Sigmoid colon (tissue), 7 donors: Measurements from ENCODE around the gene ACSM3. TPM values are rescaled to one million over a fixed set of nuclear protein-coding genes. Genes with fewer than 3 reads are reported as not detected.
"Not testable (repeated sequence)": the region's sequence is repeated elsewhere in the genome, so short reads cannot be mapped to it uniquely, and the experiment has no call there.

Experiments used
- DNase-seq: peaks from one replicate; pipeline ENCODE4 v3.0.0-alpha.2; 2019
- H3K27ac ChIP-seq, 4 donors: fragments of 200-600 bp; sonication (generic); one replicate each; pipeline ENCODE4 v1.5.1; 2016 to 2019; ENCODE audit warnings: mild to moderate bottlenecking in 1 of 4
- H3K27me3 ChIP-seq, 3 donors: fragments of 200-600 bp; sonication (generic); one replicate each; pipeline ENCODE4 v1.5.1; 2019; ENCODE audit warnings: mild to moderate bottlenecking in 1 of 3
- H3K36me3 ChIP-seq, 4 donors: fragments of 200-600 bp; sonication (generic); one replicate each; pipeline ENCODE4 v1.5.1; 2016 to 2019
- H3K4me1 ChIP-seq, 4 donors: fragments of 200-600 bp; sonication (generic); one replicate each; pipeline ENCODE4 v1.5.1; 2017 to 2019
- H3K4me3 ChIP-seq, 4 donors: fragments of 200-600 bp; sonication (generic); one replicate each; pipeline ENCODE4 v1.5.1; 2017 to 2019; ENCODE audit warnings: mild to moderate bottlenecking in 2 of 4, moderate library complexity in 1 of 4
- H3K9me3 ChIP-seq, 4 donors: fragments of 200-600 bp in 3 of 4; sonication (generic) in 3 of 4; one replicate each; pipeline versions ENCODE4 v1.5.1 to v1.6.1; 2013 to 2019
- CTCF ChIP-seq, 4 experiments: fragments of 450-650 bp in 3 of 4; fragments of 200-600 bp in 1 of 4; IDR thresholded peaks; one replicate each; pipeline ENCODE4 v1.5.1; 2016 to 2019; ENCODE audit warnings: antibody characterized with exemption in 4 of 4, mild to moderate bottlenecking in 3 of 4, moderate library complexity in 2 of 4
- EP300 ChIP-seq, 4 donors: sonication (generic); formaldehyde crosslinking; IDR thresholded peaks; one replicate each; pipeline ENCODE4 v1.6.1; 2017; ENCODE audit warnings: antibody characterized with exemption in 4 of 4
- POLR2A ChIP-seq, 2 donors: fragments of 450-650 bp; IDR thresholded peaks; one replicate each; pipeline ENCODE4 v1.6.1; 2016; ENCODE audit warnings: antibody characterized with exemption in 2 of 2, mild to moderate bottlenecking in 2 of 2, moderate library complexity in 2 of 2
- POLR2AphosphoS5 ChIP-seq, 4 donors: sonication (generic); formaldehyde crosslinking; IDR thresholded peaks; one replicate each; pipeline ENCODE4 v1.6.1; 2017; ENCODE audit warnings: antibody characterized with exemption in 4 of 4
- WGBS, 2 donors: extraction: QIAGEN DNeasy Blood & Tissue Kit; methylation state at CpG; one replicate each; pipeline ENCODE4 v1.1.7; 2013; 5-methylcytosine and 5-hydroxymethylcytosine counted together
- intact Hi-C: fragments of 100-400 bp; cut with DNase I; formaldehyde crosslinking; loops from one replicate; pipeline ENCODE4 v1.15.1; 2023
- polyA plus RNA-seq, 3 donors: library from polyadenylated mRNA; stranded (reverse); fragments of 200-250 nt; gene quantifications; one replicate each; pipeline ENCODE4 v1.2.3, GENCODE V29; 2013
- total RNA-seq, 4 donors: library from RNA; depleted of rRNA; stranded (reverse); fragments of >200 nt; gene quantifications; one replicate each; pipeline ENCODE4 v1.1.0, GENCODE V29; 2016
- donor health status: healthy with polysubstance abuse.
- donor health status: Bipolar disorder and iron deficiency.
- donor health status: healthy.

The ACSM3 gene
- total and polyA plus RNA-seq, 7 donors: 12.5 to 25.7 (median 16.2) TPM

- H3K4me3 ChIP-seq: no peak overlapping the region
- peaks cover 0 to 45% (median 4%) of the 10 kb centered on the region in 4 donors for H3K36me3 ChIP-seq
- DNase-seq: no peak
- intact Hi-C loops: loop anchor here (10.0 kb wide), 1 partner anchor 104 kb away; the partner anchor contains the start of genes DCUN1D3 and LYRM1
- H3K4me1 ChIP-seq: peaks cover 0 to 16% (median 7%) of the 10 kb centered on the region in 4 donors
- WGBS, 2 donors: 48 to 50% methylated on average over 1 of the region's 1 CpG
- no peak overlapping the region for H3K27ac ChIP-seq
- H3K9me3 ChIP-seq: no peaks in the 10 kb centered on the region
- TF ChIP-seq EP300 (IDR thresholded peaks at IDR 0.05) (no peak), POLR2AphosphoS5 (IDR thresholded peaks at IDR 0.05) (no peak), POLR2A (IDR thresholded peaks at IDR 0.05) (no peak), CTCF (IDR thresholded peaks at IDR 0.05) (no peak)
- no peaks in the 10 kb centered on the region for H3K27me3 ChIP-seq
Measured at GRCh38 chr16:20801278-20801677, 37.5 kb downstream of the ACSM3 start.

GRCh38 chr16:20803192-20803560 is 39.4 kb downstream of the ACSM3 start:
- peaks cover 0 to 20% (median 14%) of the 10 kb centered on the region in 4 donors for H3K4me1 ChIP-seq
- H3K4me3 ChIP-seq: no peak overlapping the region
- no peak for DNase-seq
- peaks cover 0 to 27% (median 4%) of the 10 kb centered on the region in 4 donors for H3K36me3 ChIP-seq
- no peaks in the 10 kb centered on the region for H3K9me3 ChIP-seq
- TF ChIP-seq POLR2A (IDR thresholded peaks at IDR 0.05) (no peak), EP300 (IDR thresholded peaks at IDR 0.05) (no peak), POLR2AphosphoS5 (IDR thresholded peaks at IDR 0.05) (no peak), CTCF (IDR thresholded peaks at IDR 0.05) (no peak)
- WGBS, 2 donors: 86 to 91% methylated on average over 2 of the region's 2 CpGs
- H3K27ac ChIP-seq: no peak overlapping the region
- intact Hi-C loops: loop anchor here (10.0 kb wide), 1 partner anchor 102 kb away; the partner anchor contains the start of genes DCUN1D3 and LYRM1
- H3K27me3 ChIP-seq: no peaks in the 10 kb centered on the region

- Histone ChIP-seq H3K4me3 (no peak overlapping the region), H3K27ac (no peak overlapping the region), H3K9me3 (no peaks in the 10 kb centered on the region), H3K27me3 (no peaks in the 10 kb centered on the region), H3K4me1 (peaks cover 0 to 20% (median 14%) of the 10 kb centered on the region in 4 donors), H3K36me3 (peaks cover 0 to 22% (median 2%) of the 10 kb centered on the region in 4 donors)
- no peak for TF ChIP-seq CTCF (IDR thresholded peaks at IDR 0.05)
- TF ChIP-seq POLR2AphosphoS5 (IDR thresholded peaks at IDR 0.05): no peak
- TF ChIP-seq POLR2A (IDR thresholded peaks at IDR 0.05): no peak
- TF ChIP-seq EP300 (IDR thresholded peaks at IDR 0.05): no peak
- intact Hi-C loops: loop anchor here (2.0 to 10.0 kb wide), 2 partner anchors 47 to 101 kb away; partner anchors contain the start of genes DCUN1D3 and LYRM1
- 86 to 91% methylated on average over 7 of the region's 7 CpGs for WGBS, 2 donors
- DNase-seq: no peak
Measured at GRCh38 chr16:20803561-20804214, 39.9 kb downstream of the ACSM3 start.

GRCh38 chr16:20805684-20806167 is 41.9 kb downstream of the ACSM3 start:
- Histone ChIP-seq H3K27ac (peak overlapping the region; percentile 81 to 95 (median 92)), H3K36me3 (peaks cover 0 to 16% (median 0%) of the 10 kb centered on the region in 4 donors), H3K4me1 (peaks cover 0 to 16% (median 13%) of the 10 kb centered on the region in 4 donors), H3K4me3 (peak overlapping the region; percentile 73 to 87 (median 80))
- DNase-seq, H3K9me3 ChIP-seq, H3K27me3 ChIP-seq: not testable (repeated sequence)
- WGBS, 2 donors: 5 to 15% methylated on average over 12 of the region's 12 CpGs
- intact Hi-C loops: loop anchor here (2.0 to 10.0 kb wide), 4 partner anchors 45 to 277 kb away; partner anchors contain the start of genes DCUN1D3, LYRM1 and THUMPD1
